Subcutaneous abdominal adipose tissue (tissue), 5 donors: ENCODE results near the gene NBPF26.
"Not testable (repeated sequence)": the region's sequence is repeated elsewhere in the genome, so short reads cannot be mapped to it uniquely, and the experiment has no call there.

ENCODE experiments used
- H3K27ac ChIP-seq: one replicate; pipeline ENCODE4 v1.7.0; 2013; ENCODE audit warnings: low read depth, mild to moderate bottlenecking, inconsistent platforms, low read length, moderate library complexity
- H3K27me3 ChIP-seq, 5 donors: one replicate each; pipeline ENCODE4 v1.7.0; 2013; ENCODE audit warnings: low read length in 5 of 5, inconsistent platforms in 1 of 5; ENCODE audit not compliant: control insufficient read depth in 5 of 5, insufficient read depth in 4 of 5
- H3K36me3 ChIP-seq, 5 donors: one replicate each; pipeline ENCODE4 v1.7.0; 2013; ENCODE audit warnings: low read length in 5 of 5; ENCODE audit not compliant: control insufficient read depth in 5 of 5, insufficient read depth in 5 of 5
- H3K4me1 ChIP-seq, 5 donors: one replicate each; pipeline ENCODE4 v1.7.0; 2013; ENCODE audit warnings: low read length in 5 of 5, mild to moderate bottlenecking in 3 of 5, moderate library complexity in 1 of 5; ENCODE audit not compliant: control insufficient read depth in 5 of 5, insufficient read depth in 5 of 5
- H3K4me3 ChIP-seq, 5 donors: one replicate each; pipeline ENCODE4 v1.7.0; 2013; ENCODE audit warnings: low read length in 5 of 5, low read depth in 1 of 5
- H3K9ac ChIP-seq, 5 donors: one replicate each; pipeline ENCODE4 v1.7.0; 2013; ENCODE audit warnings: low read length in 5 of 5, mild to moderate bottlenecking in 4 of 5, moderate library complexity in 3 of 5
- H3K9me3 ChIP-seq, 5 donors: one replicate each; pipeline ENCODE4 v1.7.0; 2013; ENCODE audit warnings: low read length in 5 of 5; ENCODE audit not compliant: control insufficient read depth in 5 of 5
- donor health status: healthy.
- donor health status: healthy.
- donor health status: healthy.
- donor health status: healthy.
- donor health status: healthy.

Gene NBPF26

GRCh38 chr1:120723715-120724402 lies at the start of gene NBPF26:
TSS of gene NBPF26 (plus strand) at chr1:120723945.
- H3K27me3 ChIP-seq, H3K4me1 ChIP-seq, H3K9me3 ChIP-seq, H3K36me3 ChIP-seq: not testable (repeated sequence)
- Histone ChIP-seq H3K27ac (peak within 1 kb of the TSS; percentile 54), H3K4me3 (peak within 1 kb of the TSS in 4 of 5 donors; percentile 47 to 73 (median 62)), H3K9ac (peak within 1 kb of the TSS in 2 of 5 donors; percentile 63 to 80)

DNA sequence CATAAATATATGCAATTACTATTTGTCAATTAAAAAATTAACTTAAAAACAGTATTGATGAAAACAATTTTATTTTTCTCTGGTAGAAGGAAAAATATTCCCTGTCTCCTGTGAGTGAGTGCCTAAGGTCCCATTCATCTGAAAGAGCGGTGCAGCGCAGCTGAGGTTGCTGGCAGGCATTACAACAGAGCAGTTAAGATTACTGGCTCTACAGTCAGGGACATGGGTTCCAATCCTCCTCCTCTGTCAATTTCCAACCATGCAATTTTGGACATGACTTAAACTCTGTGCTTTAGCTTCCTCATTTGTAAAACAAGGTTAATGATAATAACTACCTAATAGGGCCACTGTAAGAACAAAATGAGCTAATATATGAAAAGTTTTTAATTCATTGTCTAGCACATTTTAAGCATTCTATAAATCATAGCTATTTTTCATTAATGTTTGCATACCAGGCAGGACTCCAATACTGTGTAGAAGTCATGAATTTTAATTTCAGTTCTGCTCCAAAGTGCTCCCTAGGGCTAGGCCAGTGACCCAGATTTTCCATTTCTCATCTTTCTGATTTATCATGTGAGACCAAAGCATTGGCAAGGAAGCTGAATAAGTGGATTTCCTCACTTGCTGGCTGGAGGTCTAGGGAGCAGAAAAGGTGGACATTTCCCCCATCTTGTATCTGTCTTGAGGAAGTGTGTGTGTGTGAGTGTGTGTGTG lies 43.5 kb upstream of the NBPF26 start:
- not testable (repeated sequence) for H3K27ac ChIP-seq, H3K36me3 ChIP-seq, H3K4me1 ChIP-seq, H3K9me3 ChIP-seq, H3K9ac ChIP-seq, H3K27me3 ChIP-seq, H3K4me3 ChIP-seq

DNA sequence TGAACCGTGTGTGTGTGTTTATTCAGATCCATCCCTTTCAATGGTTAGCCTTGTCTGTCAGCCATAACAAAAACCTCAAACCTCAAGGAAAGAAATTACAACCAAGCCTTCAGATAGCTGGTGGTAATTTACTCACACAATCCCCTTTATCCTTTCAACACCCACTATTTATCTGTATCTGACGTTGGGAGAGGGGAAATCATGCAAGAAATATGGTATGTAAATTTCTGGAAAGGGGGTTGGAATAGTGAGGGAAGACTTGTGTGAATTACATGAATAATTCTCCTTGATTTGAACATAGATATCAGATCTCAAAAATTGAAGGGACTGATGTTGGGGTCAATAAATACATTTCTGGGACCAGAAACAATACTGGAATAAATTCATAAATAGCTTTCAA lies 42.8 kb upstream of the NBPF26 start:
- not testable (repeated sequence) for H3K4me3 ChIP-seq, H3K4me1 ChIP-seq, H3K36me3 ChIP-seq, H3K9ac ChIP-seq, H3K27me3 ChIP-seq, H3K9me3 ChIP-seq, H3K27ac ChIP-seq

DNA sequence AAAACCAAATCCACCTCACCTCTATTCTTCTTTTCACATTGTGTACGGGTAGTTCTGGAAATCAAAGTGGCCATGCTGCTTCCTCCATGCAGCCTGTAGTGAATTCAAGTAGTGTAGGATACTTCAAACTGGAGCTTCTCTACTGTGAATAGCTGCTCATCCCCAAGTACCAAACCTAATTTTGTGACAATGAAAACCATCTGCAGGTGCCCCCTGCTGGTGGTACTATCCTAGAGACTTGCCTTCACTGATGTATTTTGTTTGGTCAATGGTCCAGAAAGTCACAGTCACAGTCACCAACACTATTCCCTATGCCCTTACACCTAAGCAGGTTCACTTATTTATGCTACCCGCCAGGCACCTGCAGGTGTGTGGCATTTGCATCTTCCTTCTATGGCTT lies 39.3 kb upstream of the NBPF26 start:
- not testable (repeated sequence) for H3K27me3 ChIP-seq, H3K4me1 ChIP-seq, H3K9ac ChIP-seq, H3K27ac ChIP-seq, H3K9me3 ChIP-seq, H3K4me3 ChIP-seq, H3K36me3 ChIP-seq

DNA sequence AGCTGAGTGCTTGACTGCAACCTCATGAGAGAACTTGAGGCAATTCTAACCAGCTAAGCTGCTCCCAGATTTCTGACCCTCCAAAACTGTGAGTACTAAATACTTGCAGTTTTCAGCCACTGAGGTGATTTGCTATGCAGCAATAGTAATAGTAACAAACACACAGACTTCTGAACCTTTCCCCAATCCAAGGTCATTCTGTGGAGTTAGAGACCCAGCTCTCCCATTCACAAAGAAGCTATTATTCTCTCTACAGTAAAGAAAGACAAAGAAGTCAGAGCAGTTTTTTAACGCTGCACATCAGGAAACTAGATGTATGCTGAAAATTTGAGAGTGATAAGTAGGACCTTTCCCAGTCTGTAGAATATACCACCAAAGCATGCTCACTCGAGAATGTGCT lies 38.1 kb upstream of the NBPF26 start:
- not testable (repeated sequence) for H3K4me3 ChIP-seq, H3K36me3 ChIP-seq, H3K27me3 ChIP-seq, H3K4me1 ChIP-seq, H3K9ac ChIP-seq, H3K27ac ChIP-seq, H3K9me3 ChIP-seq

DNA sequence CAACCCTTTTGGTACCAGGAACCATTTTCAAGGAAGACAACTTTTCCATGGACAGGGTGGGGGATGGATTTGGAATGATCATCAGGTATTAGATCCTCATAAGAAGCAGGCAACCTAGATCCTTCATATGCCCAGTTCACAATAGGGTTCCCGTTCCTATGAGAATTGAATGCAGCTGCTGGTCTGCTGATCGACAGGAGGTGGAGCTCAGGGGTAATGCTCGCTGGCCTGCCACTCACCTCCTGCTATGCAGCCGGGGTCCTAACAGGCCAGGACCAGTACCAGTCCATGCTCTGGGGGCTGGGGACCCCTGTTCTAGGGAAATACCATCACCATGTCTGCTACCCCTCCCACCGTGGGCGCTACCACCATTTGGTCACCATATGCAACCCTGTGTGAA lies 36.5 kb upstream of the NBPF26 start:
- not testable (repeated sequence) for H3K9ac ChIP-seq, H3K36me3 ChIP-seq, H3K9me3 ChIP-seq, H3K4me3 ChIP-seq, H3K4me1 ChIP-seq, H3K27me3 ChIP-seq, H3K27ac ChIP-seq

DNA sequence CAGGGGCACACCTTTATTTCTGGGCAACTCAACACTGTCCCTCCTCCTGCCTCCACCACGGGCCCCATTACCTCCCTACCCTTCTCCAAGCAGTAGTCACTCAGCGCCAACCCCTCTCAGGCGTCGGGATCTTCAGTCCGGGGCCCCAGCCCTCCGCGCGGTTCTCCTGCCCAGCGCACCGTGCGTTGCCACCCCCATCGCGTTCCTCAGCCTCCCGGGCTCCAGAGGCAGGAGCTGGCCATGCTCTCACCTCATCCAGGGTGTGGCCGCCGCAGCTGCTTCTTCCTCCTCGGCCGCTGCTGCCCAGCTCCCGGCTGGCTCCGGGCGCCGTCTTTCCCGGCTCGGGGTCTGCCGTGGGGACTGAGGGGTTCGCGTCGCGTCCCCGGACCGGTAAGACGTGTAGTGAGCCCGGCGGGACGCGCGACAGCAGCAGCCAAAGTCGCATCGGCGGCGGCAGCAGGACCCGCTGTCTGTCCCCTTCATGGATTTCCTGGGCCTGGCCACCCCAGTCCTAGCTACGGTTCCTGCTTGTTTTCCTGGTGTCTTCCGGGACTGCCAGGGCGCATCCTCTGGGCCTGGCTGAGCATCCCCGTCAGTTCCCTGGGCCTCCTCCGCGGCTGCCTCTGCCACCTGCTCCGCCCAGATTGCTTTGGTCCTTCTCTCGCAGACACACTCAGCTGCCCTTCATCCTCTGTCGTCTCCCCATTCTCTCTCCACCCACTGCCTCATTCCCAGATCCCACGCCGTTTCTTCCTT lies 22.8 kb upstream of the NBPF26 start:
- H3K27ac ChIP-seq, H3K9me3 ChIP-seq, H3K27me3 ChIP-seq, H3K4me1 ChIP-seq, H3K9ac ChIP-seq, H3K36me3 ChIP-seq, H3K4me3 ChIP-seq: not testable (repeated sequence)

DNA sequence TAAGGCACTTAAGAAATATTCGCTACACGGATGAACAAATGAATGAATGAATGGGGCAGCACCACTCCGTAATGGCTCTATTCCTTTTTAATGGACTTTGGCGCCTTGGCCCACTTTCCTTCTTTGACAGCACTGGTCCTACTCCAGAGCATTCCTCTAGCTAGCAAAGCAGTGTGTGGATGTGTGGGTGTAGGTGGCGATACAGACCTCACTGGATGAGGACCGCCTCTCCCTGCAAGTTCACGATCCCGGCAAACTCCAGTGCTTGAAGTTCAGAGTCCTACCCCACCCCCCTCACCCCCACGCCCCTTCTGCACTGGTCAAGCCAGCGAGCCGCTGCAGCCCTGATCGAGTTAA lies 409 bp upstream of the NBPF26 start:
- H3K27me3 ChIP-seq, H3K27ac ChIP-seq, H3K4me3 ChIP-seq, H3K9ac ChIP-seq, H3K4me1 ChIP-seq, H3K9me3 ChIP-seq, H3K36me3 ChIP-seq: not testable (repeated sequence)

- peak overlapping the region in 2 of 5 donors; percentile 63 to 80 for H3K9ac ChIP-seq
- H3K4me3 ChIP-seq, result peak overlapping the region in 4 of 5 donors; percentile 47 to 73 (median 62)
- H3K36me3 ChIP-seq, H3K27me3 ChIP-seq, H3K4me1 ChIP-seq, H3K9me3 ChIP-seq: not testable (repeated sequence)
- peak overlapping the region; percentile 54 for H3K27ac ChIP-seq
These were observed 762 bp downstream of the NBPF26 start for GRCh38 chr1:120724507-120724906.

DNA sequence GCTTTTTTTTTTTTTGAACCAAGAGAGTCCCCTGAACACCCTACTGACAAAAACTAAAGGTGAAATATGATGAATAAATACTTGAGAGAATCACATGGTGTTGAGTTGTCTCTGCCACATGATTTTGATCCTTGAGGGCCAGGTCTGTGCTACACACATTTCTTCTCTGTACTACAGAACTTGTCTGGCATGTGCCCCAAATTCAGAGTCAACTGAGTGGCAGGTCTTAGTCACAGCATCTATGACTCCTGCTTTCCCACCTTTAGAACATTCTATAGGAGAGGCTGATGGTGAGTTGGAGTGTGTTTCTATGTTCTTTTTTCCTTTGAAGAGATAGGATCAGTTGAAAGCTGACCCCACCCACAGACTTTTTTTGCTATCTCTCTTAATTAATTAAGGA lies 5.1 kb downstream of the NBPF26 start:
- not testable (repeated sequence) for H3K27ac ChIP-seq, H3K27me3 ChIP-seq, H3K4me1 ChIP-seq, H3K36me3 ChIP-seq, H3K4me3 ChIP-seq, H3K9me3 ChIP-seq, H3K9ac ChIP-seq
